ENCODE measurements around the gene ST3GAL5.

Gene ST3GAL5

DNA sequence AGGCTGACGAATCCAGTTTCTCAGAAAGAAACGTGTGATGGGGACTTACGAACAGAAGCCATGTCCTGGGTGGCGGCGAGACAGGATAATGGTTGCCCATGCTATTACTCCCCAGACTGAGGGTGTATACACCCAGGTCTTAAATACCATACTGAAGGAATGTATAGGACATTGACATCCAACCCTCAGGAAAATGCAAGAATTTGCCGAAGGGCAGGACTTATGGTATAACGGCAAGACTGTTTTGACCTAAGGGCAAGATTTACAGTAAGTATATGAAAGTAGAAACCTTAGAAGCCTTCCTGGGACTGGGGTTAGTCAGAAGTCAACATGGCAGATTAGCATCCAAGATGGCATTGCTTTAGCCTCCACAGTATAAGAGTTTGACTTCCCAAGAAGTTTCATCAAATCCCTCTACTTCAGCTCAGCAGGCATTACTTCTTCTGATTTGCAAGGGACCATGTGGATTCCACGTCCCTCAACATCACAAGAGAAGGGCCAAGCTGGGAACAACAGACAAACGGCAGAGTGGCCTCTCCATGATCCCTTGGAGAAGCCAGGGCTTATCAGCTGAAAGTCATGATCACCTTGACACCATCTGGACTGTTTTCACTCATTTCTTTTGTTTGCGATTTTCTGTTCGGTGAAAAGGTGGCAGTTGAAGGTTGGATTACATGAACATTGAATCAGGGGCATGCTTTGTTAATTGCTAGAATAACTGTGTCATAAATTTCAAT is 21.1 kb downstream of the ST3GAL5 start:
- in situ Hi-C loops (cut with HindIII; ENCODE audit: low sequenced_read_pairs) = no loop called here

DNA sequence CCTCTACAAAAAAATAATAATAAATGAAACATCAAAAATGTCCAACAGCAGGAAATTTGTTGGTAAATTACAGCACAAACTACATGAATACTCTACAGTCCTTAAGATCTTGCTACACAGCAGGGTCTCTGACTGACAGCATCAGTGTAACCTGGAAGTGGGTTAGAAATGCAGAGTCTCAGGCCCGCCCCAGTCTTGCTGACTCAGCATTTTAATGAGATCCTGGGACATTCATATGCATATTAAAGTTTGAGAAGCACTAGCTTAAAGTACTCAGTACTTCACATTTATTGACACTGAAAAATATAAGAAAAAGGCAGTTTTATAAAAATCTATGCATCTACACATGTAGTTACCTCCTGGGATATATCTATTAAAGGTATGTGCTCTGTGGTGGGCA is 21.7 kb downstream of the ST3GAL5 start:
- in situ Hi-C loops (cut with HindIII; ENCODE audit: low sequenced_read_pairs) = no loop called here

DNA sequence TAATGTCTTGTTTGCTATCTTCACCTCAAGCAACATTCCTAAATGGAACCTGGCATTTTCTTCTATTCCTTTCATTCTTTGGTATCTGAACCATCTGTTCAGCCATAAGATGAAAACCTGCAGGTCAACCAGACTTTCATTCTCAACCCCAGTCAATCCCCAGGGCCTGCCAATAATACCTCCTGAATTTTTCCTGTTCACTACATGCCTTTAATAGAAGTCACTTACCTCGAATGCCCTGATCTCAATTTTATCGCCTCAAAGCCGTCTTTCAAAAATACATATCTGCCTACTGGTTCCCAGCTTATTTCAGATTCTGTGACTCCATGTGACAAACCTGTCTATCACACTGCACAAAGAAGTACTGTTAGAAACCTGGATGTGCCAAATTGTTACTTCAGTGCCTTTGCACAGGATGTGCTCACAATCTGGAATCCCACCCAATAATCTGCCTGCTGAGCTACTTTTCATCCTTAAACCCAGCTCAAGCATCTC is 22.6 kb downstream of the ST3GAL5 start:
- in situ Hi-C loops (cut with HindIII; ENCODE audit: low sequenced_read_pairs) = no loop called here

DNA sequence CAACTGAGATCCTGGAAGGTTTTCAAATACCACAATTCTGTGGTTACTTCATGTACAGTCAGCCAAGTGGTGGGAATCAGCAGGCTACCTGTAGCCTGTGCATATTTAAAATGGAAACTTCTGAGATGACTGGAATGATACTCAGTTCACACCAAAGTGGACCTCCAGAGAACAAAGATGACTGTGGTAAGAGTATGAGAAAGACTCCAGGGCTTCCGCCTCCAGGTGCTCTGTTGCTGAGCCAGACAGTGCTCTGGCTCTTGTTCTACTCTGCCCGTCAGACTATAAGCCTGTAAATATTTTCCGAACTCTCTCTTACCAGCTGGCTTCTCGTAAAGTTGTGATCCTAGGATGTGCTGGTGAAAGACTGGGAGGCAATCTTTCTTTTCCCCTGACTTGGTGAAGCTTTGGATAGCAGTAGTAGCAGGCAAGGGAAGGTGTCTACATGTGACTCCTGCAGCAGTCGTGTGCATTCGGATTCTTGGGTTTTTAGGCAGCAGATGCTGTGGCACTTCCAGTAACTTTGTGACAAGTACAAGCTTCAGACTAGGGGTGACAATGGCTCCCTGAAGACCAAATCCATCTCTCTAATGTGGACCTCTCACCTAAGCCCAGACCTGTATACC is 23.1 kb downstream of the ST3GAL5 start:
- in situ Hi-C loops (cut with HindIII; ENCODE audit: low sequenced_read_pairs) = no loop called here

DNA sequence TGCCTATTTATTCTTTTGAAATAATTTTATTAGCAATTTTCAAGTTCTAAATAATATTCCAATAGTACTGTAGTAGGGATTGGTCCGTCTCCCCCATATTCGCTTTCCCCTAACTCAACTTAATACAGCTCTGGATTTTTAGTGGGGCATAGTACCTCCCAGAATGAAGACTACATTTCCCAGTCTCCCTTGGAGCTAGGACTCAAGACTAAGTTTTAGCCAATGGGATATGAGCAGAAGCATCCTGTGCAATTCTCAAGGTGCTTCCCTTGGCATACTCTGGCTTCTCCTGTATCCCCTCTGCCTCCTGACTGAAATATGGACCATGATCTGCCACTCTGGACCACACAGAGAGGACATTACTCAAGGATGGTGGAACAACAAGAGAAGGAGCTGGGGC is 24.1 kb downstream of the ST3GAL5 start:
- in situ Hi-C loops (cut with HindIII; ENCODE audit: low sequenced_read_pairs) = no loop called here

DNA sequence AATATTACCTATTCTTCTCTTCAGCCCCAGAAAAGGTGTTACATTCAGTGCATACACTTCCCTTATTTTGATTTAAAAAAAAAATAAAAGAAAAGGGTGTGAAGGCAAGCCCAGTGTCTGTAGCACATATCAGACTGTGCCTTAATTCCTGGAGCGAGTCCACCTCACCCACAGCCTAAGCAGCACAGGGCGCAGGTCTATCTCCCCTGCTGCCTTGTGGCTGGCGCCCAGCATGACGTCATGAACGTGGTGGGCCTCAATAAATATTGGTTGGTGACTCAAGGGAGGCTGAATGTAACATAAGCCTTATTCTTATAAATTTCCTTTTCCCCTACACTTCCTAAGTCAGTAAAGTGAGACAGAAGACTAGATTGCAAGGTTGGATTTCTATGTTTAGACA is 26.4 kb downstream of the ST3GAL5 start:
- in situ Hi-C loops (cut with HindIII; ENCODE audit: low sequenced_read_pairs) = no loop called here

DNA sequence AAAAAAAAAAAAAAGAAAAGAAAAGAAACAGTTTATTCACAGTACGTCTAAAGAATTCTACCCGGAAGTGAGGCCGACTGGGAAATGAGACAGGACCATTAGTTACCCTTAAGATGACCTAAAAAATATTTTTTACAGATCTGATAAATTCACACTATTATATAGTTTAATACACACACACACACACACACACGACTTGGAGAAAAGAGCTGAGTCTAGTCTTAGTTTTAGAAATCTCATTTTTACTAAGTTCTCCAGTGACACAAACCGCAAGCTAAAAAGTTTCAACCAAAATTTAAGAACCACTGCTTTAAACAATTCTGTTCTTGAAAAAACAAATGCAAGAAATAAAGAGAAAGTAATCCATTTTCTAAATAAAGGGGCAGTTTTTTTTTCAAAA is 27.1 kb downstream of the ST3GAL5 start:
- in situ Hi-C loops (cut with HindIII; ENCODE audit: low sequenced_read_pairs) = no loop called here

DNA sequence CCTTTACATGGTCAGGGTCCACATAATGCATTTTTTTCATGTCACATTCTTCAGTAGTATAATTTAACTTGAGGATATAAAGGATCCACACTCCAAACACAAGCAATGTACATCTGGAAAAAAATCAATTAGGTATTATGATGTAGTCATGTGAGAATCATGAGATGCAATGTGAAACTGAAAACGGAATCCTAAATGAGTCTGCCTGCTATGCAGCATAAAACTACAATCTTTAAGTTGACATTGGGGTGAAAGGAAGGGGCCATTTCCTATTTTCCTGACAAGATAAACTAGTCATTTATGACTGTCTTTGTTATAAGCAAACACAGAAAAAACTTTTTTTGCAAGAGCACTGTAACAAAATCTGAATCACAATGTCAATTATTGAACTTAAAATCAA is 27.6 kb downstream of the ST3GAL5 start:
- in situ Hi-C loops (cut with HindIII; ENCODE audit: low sequenced_read_pairs) = no loop called here

DNA sequence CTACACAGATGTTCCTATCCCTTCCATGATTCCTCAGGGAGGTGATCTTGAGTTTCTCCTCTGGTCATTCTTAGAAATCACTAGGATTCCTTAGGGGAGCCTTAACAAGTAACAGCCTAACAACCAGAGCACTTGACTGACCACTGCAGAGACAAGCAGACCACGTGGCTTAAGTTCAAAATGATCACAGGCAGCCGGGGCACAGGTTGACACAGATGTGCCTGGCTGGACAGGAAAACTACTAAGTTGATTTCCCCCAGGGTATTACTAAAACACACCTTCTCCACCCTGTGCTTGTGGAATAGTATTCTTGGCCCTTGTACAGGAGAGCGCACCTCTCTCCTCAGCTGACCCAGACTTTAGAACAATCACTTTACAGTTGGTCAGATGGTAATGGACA is 29.9 kb downstream of the ST3GAL5 start:
- in situ Hi-C loops (cut with HindIII; ENCODE audit: low sequenced_read_pairs) = no loop called here

DNA sequence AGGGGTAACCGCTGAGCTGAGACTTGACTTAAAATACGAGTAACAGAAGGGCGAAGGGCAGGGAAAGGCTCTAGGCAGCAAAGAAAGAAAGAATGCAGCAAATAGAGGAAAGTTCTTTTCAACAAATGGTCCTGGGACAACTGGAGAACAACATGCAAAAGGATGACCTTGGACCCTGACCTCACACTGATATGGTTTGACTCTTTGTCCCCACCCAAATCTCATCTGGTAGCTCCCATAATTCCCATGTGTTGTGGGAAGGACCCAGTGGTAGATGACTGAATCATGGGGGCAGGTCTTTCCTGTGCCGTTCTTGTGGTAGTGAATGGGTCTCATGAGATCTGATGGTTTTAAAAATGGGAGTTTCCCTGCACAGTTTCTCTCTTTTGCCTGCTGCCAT is 33.9 kb downstream of the ST3GAL5 start:
- in situ Hi-C loops (cut with HindIII; ENCODE audit: low sequenced_read_pairs) = no loop called here

DNA sequence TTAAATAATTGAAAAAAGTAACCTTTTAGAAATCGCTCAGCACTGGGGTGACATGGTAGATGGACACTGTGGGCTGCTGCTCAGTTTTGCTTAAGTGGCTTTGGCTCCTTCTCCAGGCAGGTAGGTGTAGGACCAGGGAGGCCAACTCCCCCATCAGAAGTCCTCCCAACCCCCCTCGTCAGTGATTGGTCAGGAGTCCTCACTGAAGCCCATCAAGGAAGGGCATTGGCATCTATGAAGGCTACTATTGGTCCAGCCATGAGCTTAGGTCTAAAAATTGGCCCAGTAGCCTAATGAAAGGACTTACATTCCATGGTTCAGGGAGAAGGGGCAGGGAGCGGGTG is 34.7 kb downstream of the ST3GAL5 start:
- in situ Hi-C loops (cut with HindIII; ENCODE audit: low sequenced_read_pairs) = no loop called here

DNA sequence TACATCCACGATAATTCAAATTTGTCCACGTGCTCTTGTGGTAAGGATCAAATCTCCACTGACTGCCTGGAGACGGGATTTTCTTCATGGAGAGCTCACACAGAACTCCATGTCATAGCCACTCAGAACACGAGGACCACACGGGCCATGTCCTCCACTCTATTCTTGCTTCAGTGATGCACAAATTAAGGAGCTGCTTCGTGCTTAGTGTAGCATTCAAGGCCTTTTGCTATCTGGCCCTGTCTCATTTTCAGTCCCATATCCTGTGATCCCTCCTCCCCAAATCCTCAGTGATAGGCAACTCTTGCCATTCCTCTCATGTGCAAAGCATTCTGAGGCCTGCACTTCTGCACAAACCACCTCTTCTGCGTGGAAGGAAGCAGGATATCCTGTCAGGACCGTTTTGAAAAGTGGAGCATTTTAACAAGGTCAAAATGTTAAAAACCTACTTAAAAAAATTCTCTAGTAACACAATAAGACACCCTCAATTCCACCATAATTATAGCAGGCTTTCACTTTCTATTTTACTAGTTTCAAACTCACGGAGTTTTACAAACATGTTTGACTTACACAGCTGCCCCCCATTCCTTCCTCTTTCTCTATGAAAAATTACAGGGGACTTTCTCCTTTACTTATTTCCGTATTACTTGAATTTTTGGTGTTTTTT is 35.2 kb downstream of the ST3GAL5 start:
- in situ Hi-C loops (cut with HindIII; ENCODE audit: low sequenced_read_pairs) = no loop called here

DNA sequence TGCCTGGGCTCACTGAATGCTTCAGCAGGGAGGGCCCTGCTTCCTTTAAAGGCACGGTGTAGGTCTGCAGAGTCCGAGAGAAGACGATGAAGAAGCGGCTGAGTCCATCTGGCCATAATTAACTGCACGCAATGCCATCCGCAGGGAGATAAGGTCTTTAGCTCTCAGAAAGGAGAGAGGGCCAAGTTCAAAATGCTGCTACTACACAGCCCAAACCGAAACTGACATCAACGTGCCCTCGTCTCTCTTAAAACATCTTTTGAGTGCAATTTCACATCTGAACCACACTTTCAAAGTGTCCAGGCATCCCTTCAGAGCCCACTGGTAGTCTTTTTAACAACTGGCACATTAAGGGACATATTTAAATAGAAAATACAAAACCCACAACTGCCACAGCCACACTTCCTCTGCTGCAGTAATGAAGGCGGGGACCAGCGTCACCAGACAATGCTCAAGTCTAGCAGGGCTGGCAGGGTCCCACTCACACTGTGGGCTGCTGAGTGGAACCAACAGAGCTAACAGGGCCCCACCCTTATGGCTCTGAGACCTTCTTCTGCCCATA is 35.8 kb downstream of the ST3GAL5 start:
- in situ Hi-C loops (cut with HindIII; ENCODE audit: low sequenced_read_pairs) = no loop called here

DNA sequence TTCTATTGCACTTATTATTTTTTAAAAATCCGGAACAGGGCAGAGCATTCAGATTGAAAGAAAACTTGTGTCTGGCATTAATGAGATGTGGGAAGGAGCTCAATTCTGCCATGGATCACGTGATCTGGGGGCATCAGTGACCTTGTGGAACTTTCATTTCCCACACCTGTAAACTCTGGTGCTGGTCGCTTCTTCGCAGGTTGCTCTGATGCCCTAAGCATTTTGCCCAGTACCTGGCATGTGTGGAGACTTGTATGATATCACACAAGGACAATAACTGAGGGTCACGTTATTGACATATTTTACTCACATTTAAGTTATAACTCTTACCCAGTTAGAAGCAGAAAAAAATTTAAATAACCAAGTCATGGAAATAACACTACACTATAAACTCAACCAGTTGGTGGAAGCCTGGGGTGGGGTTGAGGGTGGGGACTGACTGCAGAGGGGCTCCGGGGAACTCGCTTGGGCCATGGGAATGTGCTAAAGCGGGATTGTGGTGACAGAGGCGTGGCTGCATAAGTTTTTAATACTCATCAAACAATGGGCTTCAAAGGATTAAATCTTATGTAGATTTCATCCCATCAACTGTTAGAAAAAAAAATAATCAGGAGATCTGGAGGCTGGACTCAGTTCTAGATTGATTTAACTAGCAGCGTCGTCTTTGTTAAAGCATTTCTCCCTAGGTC is 36.5 kb downstream of the ST3GAL5 start:
- in situ Hi-C loops (cut with HindIII; ENCODE audit: low sequenced_read_pairs) = no loop called here

DNA sequence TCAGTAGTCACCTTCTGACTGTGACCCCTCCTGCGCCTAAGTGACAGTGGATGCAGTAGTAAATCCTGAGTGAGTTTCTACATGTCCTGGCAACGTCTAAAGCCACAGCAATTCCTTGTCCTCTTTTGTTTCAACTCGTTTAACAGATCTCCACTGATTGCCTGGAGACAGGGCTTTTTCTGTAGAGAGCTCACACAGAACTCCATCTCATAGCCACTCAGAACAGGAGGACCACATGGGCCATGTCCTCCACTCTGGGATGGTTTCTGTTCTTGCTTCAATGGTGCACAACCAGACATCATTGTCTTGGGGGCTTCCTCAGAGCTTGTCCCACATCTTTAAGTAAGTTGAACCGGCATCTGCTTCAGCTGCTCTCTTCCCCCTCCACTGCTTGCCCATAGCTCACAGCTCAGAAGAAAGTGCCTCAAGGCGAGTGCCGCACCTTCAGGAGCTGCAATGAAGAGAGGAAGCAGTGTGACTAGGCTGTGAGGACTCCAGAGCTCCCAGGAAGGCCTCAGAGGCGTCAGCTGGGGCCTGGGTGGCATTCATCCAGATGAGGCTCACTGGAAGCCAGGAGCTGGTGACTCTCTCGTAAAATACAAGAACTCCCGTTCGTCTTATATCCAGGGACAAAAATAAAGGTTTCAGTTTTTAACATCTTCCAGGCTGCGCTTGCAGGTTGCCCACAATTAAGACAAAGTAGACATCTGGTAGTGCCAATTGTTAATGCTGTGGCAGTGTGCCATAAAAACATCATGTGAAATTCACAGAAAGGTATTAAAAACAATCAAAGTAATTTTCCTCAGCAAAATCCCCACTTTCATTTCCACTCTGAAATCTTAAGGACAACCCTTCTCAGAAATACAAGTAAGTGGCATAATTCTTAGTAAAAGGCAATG is 37.3 kb downstream of the ST3GAL5 start:
- in situ Hi-C loops (cut with HindIII; ENCODE audit: low sequenced_read_pairs) = no loop called here

DNA sequence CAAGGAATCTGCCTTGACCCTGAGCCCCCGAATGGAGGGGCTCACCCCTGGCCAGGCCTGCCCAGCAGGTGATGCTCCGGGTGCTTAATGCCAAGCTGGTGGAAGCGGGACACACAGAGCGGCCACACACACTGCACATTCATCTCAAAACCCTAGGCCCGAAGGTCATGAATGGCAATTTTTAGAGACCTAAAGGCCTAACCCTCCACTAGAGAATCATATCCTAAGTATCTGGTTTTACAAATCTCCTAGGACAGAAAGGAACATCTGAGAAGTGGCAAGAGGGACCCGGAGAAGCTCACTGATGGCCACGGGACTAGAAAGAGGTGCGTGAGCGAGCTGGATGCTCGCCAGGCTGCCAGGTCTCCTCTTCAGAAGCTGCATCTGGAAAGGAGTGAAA is 38.3 kb downstream of the ST3GAL5 start:
- in situ Hi-C loops (cut with HindIII; ENCODE audit: low sequenced_read_pairs) = no loop called here

DNA sequence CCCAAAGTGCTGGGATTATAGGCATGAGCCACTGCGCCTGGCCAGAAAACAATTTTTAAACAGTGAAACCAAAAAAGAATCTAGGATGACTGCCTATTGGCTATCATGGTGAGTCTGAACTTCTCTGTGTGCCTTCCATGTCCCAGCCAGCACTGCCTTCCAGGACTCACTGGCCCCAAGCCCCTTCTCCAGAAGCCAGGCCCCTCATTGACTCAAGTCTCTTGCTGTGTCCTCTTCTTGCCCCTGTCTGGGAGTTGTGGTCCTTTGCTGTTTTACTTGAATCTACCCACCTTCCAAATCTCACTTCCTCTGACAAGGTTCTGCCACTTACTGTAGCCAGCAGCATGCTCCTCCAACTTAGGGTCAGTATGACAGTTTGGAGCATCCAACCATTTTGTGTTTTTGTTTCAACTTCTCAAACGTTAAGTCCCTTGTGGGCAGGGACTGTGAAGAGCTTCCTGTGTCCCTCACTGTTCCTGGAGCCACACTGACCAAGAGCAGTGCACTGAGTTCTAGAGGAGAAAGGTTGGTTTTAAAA is 41.7 kb downstream of the ST3GAL5 start:
- in situ Hi-C loops (cut with HindIII; ENCODE audit: low sequenced_read_pairs) = no loop called here

DNA sequence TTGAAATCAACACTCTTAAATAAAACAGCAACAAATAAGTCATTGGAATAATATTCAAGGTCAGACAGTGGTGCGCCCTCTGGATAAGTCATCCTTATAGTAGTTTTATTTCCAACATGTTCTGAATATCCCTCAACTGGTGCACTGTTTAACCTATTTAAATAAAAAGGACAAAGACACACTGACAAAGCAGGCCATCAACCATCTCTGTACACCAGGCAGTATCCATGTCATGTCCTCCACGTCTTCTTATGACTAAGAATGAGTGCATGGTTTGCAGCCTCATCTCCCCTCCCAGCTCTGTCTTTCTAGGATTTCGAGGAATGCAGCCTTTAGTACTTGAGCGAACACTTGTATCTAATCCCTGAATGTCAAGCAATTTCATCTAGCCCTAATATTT is 42.4 kb downstream of the ST3GAL5 start:
- in situ Hi-C loops (cut with HindIII; ENCODE audit: low sequenced_read_pairs) = no loop called here

DNA sequence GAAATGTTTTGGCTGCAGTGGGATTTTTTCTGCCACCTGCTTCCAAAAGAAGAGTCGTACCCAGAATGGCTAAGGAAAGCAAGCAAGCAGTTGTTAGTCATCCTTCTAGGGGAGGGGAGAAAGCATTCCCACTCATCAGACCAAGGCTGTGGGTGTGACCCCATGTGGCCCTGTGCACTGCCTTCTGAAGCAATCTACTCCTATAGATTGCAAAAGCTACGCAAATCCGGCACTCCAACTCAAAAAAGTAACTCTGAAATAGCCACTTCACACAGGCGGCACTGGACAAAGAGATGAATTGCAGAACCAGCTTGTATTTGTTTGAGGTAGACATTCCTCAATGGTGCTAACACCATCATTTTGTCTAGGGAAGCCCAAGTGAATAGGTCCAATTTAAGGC is 44.3 kb downstream of the ST3GAL5 start:
- in situ Hi-C loops (cut with HindIII; ENCODE audit: low sequenced_read_pairs) = no loop called here

DNA sequence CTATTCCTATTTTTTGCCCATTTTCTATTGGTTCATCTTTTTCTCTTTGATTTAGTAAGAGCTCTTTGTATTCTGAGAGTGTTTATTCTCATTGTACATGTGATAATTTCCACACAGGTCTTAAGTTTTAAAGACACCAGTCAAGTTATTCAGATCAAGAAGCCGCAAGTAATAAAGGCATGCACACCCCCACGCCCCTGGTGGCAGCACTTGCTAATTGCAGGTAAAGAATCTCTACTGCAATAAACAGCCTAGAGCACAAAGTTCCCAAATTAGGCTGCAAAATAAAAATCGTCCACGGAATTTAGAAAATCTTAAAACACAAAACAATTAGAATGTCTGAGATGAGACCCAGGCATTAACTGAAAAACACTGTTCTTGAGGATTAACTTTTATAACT is 45.2 kb downstream of the ST3GAL5 start:
- in situ Hi-C loops (cut with HindIII; ENCODE audit: low sequenced_read_pairs) = no loop called here

Measured in endothelial cell of hepatic sinusoid (primary cell).